ENCODE data around the gene TRPV5. TPM values are rescaled to one million over a fixed set of nuclear protein-coding genes. Genes with fewer than 3 reads are reported as not detected.

TRPV5 gene
- polyA plus RNA-seq, 1 donor: 0.73 TPM

GRCh38 chr7:142897691-142898090 is 35.9 kb downstream of the TRPV5 start:
- Histone ChIP-seq H3K27ac (ENCODE audit: low read length) (no peak overlapping the region), H3K4me3 (ENCODE audit: low read length) (no peak overlapping the region), H3K36me3 (ENCODE audit: control insufficient read depth, insufficient read depth, low read length) (no peaks in the 10 kb centered on the region), H3K27me3 (ENCODE audit: control insufficient read depth, insufficient read depth, low read length) (no peaks in the 10 kb centered on the region), H3K9me3 (ENCODE audit: control insufficient read depth, low read depth, low read length) (no peaks in the 10 kb centered on the region), H3K4me1 (ENCODE audit: control insufficient read depth, insufficient read depth, low read length) (peaks cover 26% of the 10 kb centered on the region)
- WGBS (ENCODE audit: insufficient coverage, low lambda C conversion rate): no CpG with 5 or more reads among the region's 7 CpGs
- no peak for DNase-seq

GRCh38 chr7:142896741-142897379 is 36.7 kb downstream of the TRPV5 start:
- no CpG with 5 or more reads among the region's 3 CpGs for WGBS (ENCODE audit: insufficient coverage, low lambda C conversion rate)
- Histone ChIP-seq H3K27ac (ENCODE audit: low read length) (no peak overlapping the region), H3K36me3 (ENCODE audit: control insufficient read depth, insufficient read depth, low read length) (no peaks in the 10 kb centered on the region), H3K4me1 (ENCODE audit: control insufficient read depth, insufficient read depth, low read length) (peaks cover 27% of the 10 kb centered on the region), H3K9me3 (ENCODE audit: control insufficient read depth, low read depth, low read length) (no peaks in the 10 kb centered on the region), H3K4me3 (ENCODE audit: low read length) (no peak overlapping the region), H3K27me3 (ENCODE audit: control insufficient read depth, insufficient read depth, low read length) (no peaks in the 10 kb centered on the region)
- DNase-seq: no peak

- Histone ChIP-seq H3K9me3 (ENCODE audit: control insufficient read depth, low read depth, low read length) (no peaks in the 10 kb centered on the region), H3K27ac (ENCODE audit: low read length) (no peak overlapping the region), H3K4me1 (ENCODE audit: control insufficient read depth, insufficient read depth, low read length) (peaks cover 27% of the 10 kb centered on the region), H3K27me3 (ENCODE audit: control insufficient read depth, insufficient read depth, low read length) (no peaks in the 10 kb centered on the region), H3K36me3 (ENCODE audit: control insufficient read depth, insufficient read depth, low read length) (no peaks in the 10 kb centered on the region), H3K4me3 (ENCODE audit: low read length) (no peak overlapping the region)
- no CpG with 5 or more reads among the region's 3 CpGs for WGBS (ENCODE audit: insufficient coverage, low lambda C conversion rate)
- no peak for DNase-seq
Observed at GRCh38 chr7:142896151-142896550, 37.4 kb downstream of the TRPV5 start.

GRCh38 chr7:142894985-142895593 is 38.5 kb downstream of the TRPV5 start:
- DNase-seq: peak in 1 of 2 donors; percentile 38
- Histone ChIP-seq H3K27me3 (ENCODE audit: control insufficient read depth, insufficient read depth, low read length) (no peaks in the 10 kb centered on the region), H3K9me3 (ENCODE audit: control insufficient read depth, low read depth, low read length) (no peaks in the 10 kb centered on the region), H3K27ac (ENCODE audit: low read length) (no peak overlapping the region), H3K4me1 (ENCODE audit: control insufficient read depth, insufficient read depth, low read length) (peaks cover 29% of the 10 kb centered on the region), H3K36me3 (ENCODE audit: control insufficient read depth, insufficient read depth, low read length) (no peaks in the 10 kb centered on the region), H3K4me3 (ENCODE audit: low read length) (no peak overlapping the region)
- 14% methylated on average over 1 of the region's 6 CpGs for WGBS (ENCODE audit: insufficient coverage, low lambda C conversion rate)

GRCh38 chr7:142894112-142894984 is 39.2 kb downstream of the TRPV5 start:
- Histone ChIP-seq H3K36me3 (ENCODE audit: control insufficient read depth, insufficient read depth, low read length) (no peaks in the 10 kb centered on the region), H3K27ac (ENCODE audit: low read length) (no peak overlapping the region), H3K4me1 (ENCODE audit: control insufficient read depth, insufficient read depth, low read length) (peaks cover 29% of the 10 kb centered on the region), H3K9me3 (ENCODE audit: control insufficient read depth, low read depth, low read length) (no peaks in the 10 kb centered on the region), H3K27me3 (ENCODE audit: control insufficient read depth, insufficient read depth, low read length) (no peaks in the 10 kb centered on the region), H3K4me3 (ENCODE audit: low read length) (no peak overlapping the region)
- peak in 1 of 2 donors; percentile 53 for DNase-seq
- no CpG with 5 or more reads among the region's 12 CpGs for WGBS (ENCODE audit: insufficient coverage, low lambda C conversion rate)

GRCh38 chr7:142892951-142893350 is 40.6 kb downstream of the TRPV5 start:
- no peaks in the 10 kb centered on the region for H3K9me3 ChIP-seq (ENCODE audit: control insufficient read depth, low read depth, low read length)
- no peaks in the 10 kb centered on the region for H3K27me3 ChIP-seq (ENCODE audit: control insufficient read depth, insufficient read depth, low read length)
- H3K27ac ChIP-seq (ENCODE audit: low read length): no peak overlapping the region
- no peak overlapping the region for H3K4me3 ChIP-seq (ENCODE audit: low read length)
- H3K36me3 ChIP-seq (ENCODE audit: control insufficient read depth, insufficient read depth, low read length): no peaks in the 10 kb centered on the region
- WGBS (ENCODE audit: insufficient coverage, low lambda C conversion rate): no CpG with 5 or more reads among the region's 5 CpGs
- H3K4me1 ChIP-seq (ENCODE audit: control insufficient read depth, insufficient read depth, low read length): peaks cover 25% of the 10 kb centered on the region
- DNase-seq: peak in 1 of 2 donors; percentile 61

- H3K27me3 ChIP-seq (ENCODE audit: control insufficient read depth, insufficient read depth, low read length): no peaks in the 10 kb centered on the region
Observed at GRCh38 chr7:142891490-142892082, 42.0 kb downstream of the TRPV5 start.

GRCh38 chr7:142890874-142891485 is 42.6 kb downstream of the TRPV5 start:
- WGBS (ENCODE audit: insufficient coverage, low lambda C conversion rate): no CpG with 5 or more reads among the region's 12 CpGs
- DNase-seq: no peak
- no peaks in the 10 kb centered on the region for H3K27me3 ChIP-seq (ENCODE audit: control insufficient read depth, insufficient read depth, low read length)
- peaks cover 25% of the 10 kb centered on the region for H3K4me1 ChIP-seq (ENCODE audit: control insufficient read depth, insufficient read depth, low read length)
- H3K9me3 ChIP-seq (ENCODE audit: control insufficient read depth, low read depth, low read length): no peaks in the 10 kb centered on the region
- H3K4me3 ChIP-seq (ENCODE audit: low read length): no peak overlapping the region
- no peaks in the 10 kb centered on the region for H3K36me3 ChIP-seq (ENCODE audit: control insufficient read depth, insufficient read depth, low read length)
- H3K27ac ChIP-seq (ENCODE audit: low read length): no peak overlapping the region

More at GRCh38 chr7:142891490-142892082, 42.0 kb downstream of the TRPV5 start:
- H3K4me1 ChIP-seq (ENCODE audit: control insufficient read depth, insufficient read depth, low read length): peaks cover 25% of the 10 kb centered on the region
- WGBS (ENCODE audit: insufficient coverage, low lambda C conversion rate): 100% methylated on average over 1 of the region's 10 CpGs
- H3K4me3 ChIP-seq (ENCODE audit: low read length): no peak overlapping the region
- H3K36me3 ChIP-seq (ENCODE audit: control insufficient read depth, insufficient read depth, low read length): no peaks in the 10 kb centered on the region
- no peak overlapping the region for H3K27ac ChIP-seq (ENCODE audit: low read length)
- DNase-seq: no peak
- no peaks in the 10 kb centered on the region for H3K9me3 ChIP-seq (ENCODE audit: control insufficient read depth, low read depth, low read length)

GRCh38 chr7:142889816-142890215 is 43.7 kb downstream of the TRPV5 start:
- WGBS (ENCODE audit: insufficient coverage, low lambda C conversion rate): no CpG with 5 or more reads among the region's 3 CpGs
- Histone ChIP-seq H3K9me3 (ENCODE audit: control insufficient read depth, low read depth, low read length) (no peaks in the 10 kb centered on the region), H3K27me3 (ENCODE audit: control insufficient read depth, insufficient read depth, low read length) (no peaks in the 10 kb centered on the region), H3K36me3 (ENCODE audit: control insufficient read depth, insufficient read depth, low read length) (no peaks in the 10 kb centered on the region), H3K27ac (ENCODE audit: low read length) (no peak overlapping the region), H3K4me3 (ENCODE audit: low read length) (no peak overlapping the region), H3K4me1 (ENCODE audit: control insufficient read depth, insufficient read depth, low read length) (peaks cover 22% of the 10 kb centered on the region)
- DNase-seq: peak; percentile 88 to 93
